Dermis blood vessel endothelial cell (primary cell): ENCODE data around the gene CREG1. TPM values are rescaled to one million over a fixed set of nuclear protein-coding genes. Genes with fewer than 3 reads are reported as not detected.

ENCODE experiments used
- DNase-seq: peaks from one replicate; pipeline ENCODE4 v3.0.0; 2010
- total RNA-seq: library from RNA; depleted of rRNA; stranded (reverse); fragments of >200 nt; gene quantifications from 2 replicates; pipeline ENCODE4 v1.2.3, GENCODE V29; 2014

The CREG1 gene
- total RNA-seq, 1 donor from 2014 or later, result 71.5 TPM

- DNase-seq, result no peak
These were observed 50.7 kb downstream of the CREG1 start for GRCh38 chr1:167502719-167503462.

- no peak for DNase-seq
These were observed 51.4 kb downstream of the CREG1 start for GRCh38 chr1:167502192-167502551.

GRCh38 chr1:167501515-167502191 lies 51.9 kb downstream of the CREG1 start:
- DNase-seq, result no peak

- no peak for DNase-seq
These were observed 53.2 kb downstream of the CREG1 start for GRCh38 chr1:167500283-167500860.

- no peak for DNase-seq
These were observed 53.9 kb downstream of the CREG1 start for GRCh38 chr1:167499664-167500101.

GRCh38 chr1:167499106-167499505 lies 54.5 kb downstream of the CREG1 start:
- DNase-seq, result no peak

- no peak for DNase-seq
These were observed 56.6 kb downstream of the CREG1 start for GRCh38 chr1:167496797-167497619.

GRCh38 chr1:167493372-167493771 lies 60.2 kb downstream of the CREG1 start:
- DNase-seq, result no peak

- no peak for DNase-seq
These were observed 61.1 kb downstream of the CREG1 start for GRCh38 chr1:167492481-167492910.

- no peak for DNase-seq
These were observed 61.7 kb downstream of the CREG1 start for GRCh38 chr1:167491586-167492461.

Other genes with a start within 250 kb of the CREG1 start
- 0.09 TPM in 1 of 2 replicates, not detected in the other for gene CD247, start 35.2 kb downstream of the CREG1 start, total RNA-seq
- 49.2 and 55.7 TPM in 2 replicates for gene RCSD1, start 76.5 kb upstream of the CREG1 start, total RNA-seq
- gene MPZL1, start 168.2 kb upstream of the CREG1 start, total RNA-seq, result 114 and 127 TPM in 2 replicates